KMS-11 (cell line): ENCODE results near the gene SLC7A10.

ENCODE experiments used
- H2AFZ ChIP-seq: fragments of 200-600 bp; sonication (generic); 2 replicates; pipeline ENCODE4 v1.6.1; 2016; ENCODE audit warnings: antibody characterized with exemption, mixed run types, low read depth
- H3K27ac ChIP-seq: fragments of 200-600 bp; sonication (generic); 2 replicates; pipeline ENCODE4 v1.6.1; 2016; ENCODE audit warnings: mild to moderate bottlenecking, mixed run types
- H3K27me3 ChIP-seq: fragments of 200-600 bp; sonication (generic); 2 replicates; pipeline ENCODE4 v1.6.1; 2017; ENCODE audit warnings: mild to moderate bottlenecking, low read depth, mixed run types, moderate library complexity; ENCODE audit not compliant: insufficient read depth
- H3K36me3 ChIP-seq: fragments of 200-600 bp; sonication (generic); 2 replicates; pipeline ENCODE4 v1.6.1; 2017; ENCODE audit warnings: mild to moderate bottlenecking, mixed run types; ENCODE audit not compliant: insufficient read depth
- H3K4me1 ChIP-seq: fragments of 200-600 bp; sonication (generic); 2 replicates; pipeline ENCODE4 v1.6.1; 2016; ENCODE audit warnings: mild to moderate bottlenecking, low read depth, mixed run types; ENCODE audit not compliant: poor library complexity, severe bottlenecking
- H3K4me2 ChIP-seq: fragments of 200-600 bp; sonication (generic); 2 replicates; pipeline ENCODE4 v1.7.0; 2016; ENCODE audit warnings: mild to moderate bottlenecking, mixed run types
- H3K4me3 ChIP-seq: fragments of 200-600 bp; sonication (generic); IDR thresholded peaks from 2 replicates; pipeline ENCODE4 v1.6.1; 2017; ENCODE audit warnings: low read depth, low read length, mixed read lengths; ENCODE audit not compliant: insufficient read depth
- H3K79me2 ChIP-seq: fragments of 200-600 bp; sonication (generic); 2 replicates; pipeline ENCODE4 v1.6.1; 2016; ENCODE audit warnings: low read depth, mixed run types; ENCODE audit not compliant: insufficient read depth
- H3K9ac ChIP-seq: fragments of 200-600 bp; sonication (generic); 2 replicates; pipeline ENCODE4 v1.6.1; 2016; ENCODE audit warnings: mild to moderate bottlenecking, mixed run types
- H4K20me1 ChIP-seq: fragments of 200-600 bp; sonication (generic); 2 replicates; pipeline ENCODE4 v1.6.1; 2016; ENCODE audit warnings: mild to moderate bottlenecking, mixed run types; ENCODE audit not compliant: insufficient read depth
- TF ChIP-seq, protein P1 (sequence below): fragments of 200-600 bp; sonication (generic); conservative IDR thresholded peaks from 2 replicates; pipeline ENCODE4 v1.6.1; 2017; ENCODE audit warnings: low read depth, mild to moderate bottlenecking, antibody characterized with exemption, low read length, moderate library complexity, mixed read lengths

Gene SLC7A10

GRCh38 chr19:33198169-33198568, 27.5 kb downstream of the SLC7A10 start:
- Histone ChIP-seq H3K36me3 (no peaks in the 10 kb centered on the region), H4K20me1 (no peaks in the 10 kb centered on the region), H3K9ac (no peak overlapping the region), H3K4me2 (no peak overlapping the region), H3K4me3 (no peak overlapping the region), H3K27ac (no peak overlapping the region), H3K4me1 (no peaks in the 10 kb centered on the region), H2AFZ (no peak overlapping the region), H3K27me3 (no peaks in the 10 kb centered on the region; the same call in 1 of the 2 replicates), H3K79me2 (no peaks in the 10 kb centered on the region)
- TF ChIP-seq, protein P1, sequence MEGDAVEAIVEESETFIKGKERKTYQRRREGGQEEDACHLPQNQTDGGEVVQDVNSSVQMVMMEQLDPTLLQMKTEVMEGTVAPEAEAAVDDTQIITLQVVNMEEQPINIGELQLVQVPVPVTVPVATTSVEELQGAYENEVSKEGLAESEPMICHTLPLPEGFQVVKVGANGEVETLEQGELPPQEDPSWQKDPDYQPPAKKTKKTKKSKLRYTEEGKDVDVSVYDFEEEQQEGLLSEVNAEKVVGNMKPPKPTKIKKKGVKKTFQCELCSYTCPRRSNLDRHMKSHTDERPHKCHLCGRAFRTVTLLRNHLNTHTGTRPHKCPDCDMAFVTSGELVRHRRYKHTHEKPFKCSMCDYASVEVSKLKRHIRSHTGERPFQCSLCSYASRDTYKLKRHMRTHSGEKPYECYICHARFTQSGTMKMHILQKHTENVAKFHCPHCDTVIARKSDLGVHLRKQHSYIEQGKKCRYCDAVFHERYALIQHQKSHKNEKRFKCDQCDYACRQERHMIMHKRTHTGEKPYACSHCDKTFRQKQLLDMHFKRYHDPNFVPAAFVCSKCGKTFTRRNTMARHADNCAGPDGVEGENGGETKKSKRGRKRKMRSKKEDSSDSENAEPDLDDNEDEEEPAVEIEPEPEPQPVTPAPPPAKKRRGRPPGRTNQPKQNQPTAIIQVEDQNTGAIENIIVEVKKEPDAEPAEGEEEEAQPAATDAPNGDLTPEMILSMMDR: no peak

- H3K4me3 ChIP-seq: no peak overlapping the region
- H3K4me1 ChIP-seq: no peaks in the 10 kb centered on the region
- H3K36me3 ChIP-seq: no peaks in the 10 kb centered on the region
- TF ChIP-seq, protein P1: no peak
- H3K79me2 ChIP-seq: no peaks in the 10 kb centered on the region
- no peak overlapping the region for H3K4me2 ChIP-seq
- no peaks in the 10 kb centered on the region; the same call in 1 of the 2 replicates for H3K27me3 ChIP-seq
- no peak overlapping the region; the same call in 1 of the 2 replicates for H3K9ac ChIP-seq
- H4K20me1 ChIP-seq: no peaks in the 10 kb centered on the region
- H2AFZ ChIP-seq: no peak overlapping the region
- no peak overlapping the region for H3K27ac ChIP-seq
Observed at GRCh38 chr19:33197591-33198000, 28.1 kb downstream of the SLC7A10 start.

DNA sequence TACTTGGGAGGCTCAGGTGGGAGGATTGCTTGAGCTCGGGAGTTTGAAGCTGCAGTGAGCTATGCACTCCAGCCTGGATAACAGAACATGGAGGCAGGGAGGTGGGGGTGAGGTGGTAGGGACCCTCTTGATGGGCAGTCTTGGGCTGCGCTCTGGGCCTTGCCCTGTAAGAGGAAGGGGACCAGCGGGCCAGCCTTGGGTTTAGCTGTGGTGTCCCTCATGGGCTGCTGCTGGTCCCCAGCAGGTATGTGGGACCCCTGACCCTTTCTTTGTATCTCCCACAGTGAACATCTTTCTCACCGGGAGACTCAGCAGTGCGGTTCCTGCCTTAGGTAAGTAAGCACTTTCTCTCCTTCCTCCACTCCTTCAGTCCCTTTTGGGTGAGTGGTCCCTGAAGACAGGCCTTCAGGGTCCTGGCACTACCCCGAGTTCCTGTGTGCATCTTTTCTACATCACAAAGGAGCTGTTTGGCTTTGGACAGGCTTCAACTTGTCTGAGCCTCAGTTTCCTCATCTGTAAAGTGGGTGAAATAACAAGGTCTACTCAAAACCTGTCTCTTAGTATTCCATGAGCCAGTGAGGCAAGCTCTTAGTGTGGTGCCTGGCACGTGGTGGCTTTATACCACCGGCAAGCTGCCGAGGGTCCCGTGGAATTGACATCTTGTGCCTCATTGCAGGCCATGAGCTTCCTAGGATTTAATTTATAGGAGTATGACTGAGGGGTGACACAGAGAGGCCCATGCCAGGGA, 29.0 kb downstream of the SLC7A10 start:
- Histone ChIP-seq H3K4me1 (no peaks in the 10 kb centered on the region), H3K4me3 (no peak overlapping the region), H2AFZ (no peak overlapping the region), H4K20me1 (no peaks in the 10 kb centered on the region), H3K36me3 (no peaks in the 10 kb centered on the region), H3K79me2 (no peaks in the 10 kb centered on the region), H3K4me2 (no peak overlapping the region), H3K27ac (no peak overlapping the region), H3K9ac (no peak overlapping the region), H3K27me3 (no peaks in the 10 kb centered on the region; the same call in 1 of the 2 replicates)
- TF ChIP-seq, protein P1: no peak

DNA sequence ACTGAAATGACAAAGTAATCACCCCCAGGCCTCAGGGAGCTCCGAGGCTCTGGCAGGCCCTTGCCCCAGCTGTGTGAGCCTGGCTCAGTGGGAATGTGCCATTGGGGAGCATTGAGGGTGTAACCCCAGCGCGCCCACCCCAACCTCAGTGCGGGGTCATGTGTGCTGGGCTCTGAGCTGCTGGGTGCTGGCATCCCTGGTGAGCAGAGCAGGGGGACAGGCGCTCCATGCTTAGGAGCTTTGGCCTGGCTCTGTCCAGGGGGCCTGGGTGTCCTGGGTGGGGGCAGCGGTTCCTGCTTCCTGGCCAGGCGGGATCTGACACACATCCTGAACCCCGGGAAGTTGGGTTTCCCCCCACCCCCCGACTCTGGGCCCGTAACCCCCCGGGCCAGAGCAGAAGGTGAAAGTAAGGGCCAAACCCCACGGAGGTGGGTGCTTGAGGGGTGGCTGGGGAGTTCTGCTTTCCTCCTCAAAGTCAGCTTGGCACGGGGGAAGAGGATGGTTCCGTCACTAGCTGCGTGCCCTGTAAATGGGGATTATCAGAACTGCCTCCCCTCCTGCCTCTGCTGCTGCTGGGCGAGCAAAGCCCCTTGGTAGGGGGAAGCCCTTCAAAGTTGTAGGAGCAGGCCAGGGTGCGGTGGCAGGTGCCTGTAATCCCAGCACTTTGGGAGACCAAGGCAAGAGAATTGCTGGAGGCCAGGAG, 29.9 kb downstream of the SLC7A10 start:
- H3K4me2 ChIP-seq: peak overlapping the region; percentile 48; the same call in 1 of the 2 replicates
- H2AFZ ChIP-seq: no peak overlapping the region
- no peak overlapping the region for H3K9ac ChIP-seq
- no peaks in the 10 kb centered on the region for H3K4me1 ChIP-seq
- H3K4me3 ChIP-seq: no peak overlapping the region
- H3K36me3 ChIP-seq: no peaks in the 10 kb centered on the region
- H3K27me3 ChIP-seq: no peaks in the 10 kb centered on the region; the same call in 1 of the 2 replicates
- TF ChIP-seq, protein P1: no peak
- no peaks in the 10 kb centered on the region for H3K79me2 ChIP-seq
- no peak overlapping the region for H3K27ac ChIP-seq
- no peaks in the 10 kb centered on the region for H4K20me1 ChIP-seq
